ENCODE data around the gene CIPC. TPM values are rescaled to one million over a fixed set of nuclear protein-coding genes. Genes with fewer than 3 reads are reported as not detected.

The CIPC gene
- polyA plus RNA-seq, 6 donors from 2014 or later: 7.8 to 16.3 (median 12.7) TPM

- Mint-ChIP-seq H3K36me3 (no peaks in the 10 kb centered on the region), H3K4me3 (no peak overlapping the region), H3K27ac (no peak overlapping the region), H3K9me3 (no peaks in the 10 kb centered on the region), H3K27me3 (peaks cover 0 to 14% (median 8%) of the 10 kb centered on the region in 3 donors), H3K4me1 (peaks cover 20 to 25% (median 22%) of the 10 kb centered on the region in 3 donors)
- ATAC-seq (ENCODE audit: low read depth in 2 of 2): no peak
- no peak for DNase-seq
These were observed 33.4 kb upstream of the CIPC start for GRCh38 chr14:77064521-77065178.

- H3K27ac Mint-ChIP-seq: peak overlapping the region in 1 of 6 donors; percentile 5
- no peaks in the 10 kb centered on the region for H3K36me3 Mint-ChIP-seq
- ATAC-seq (ENCODE audit: low read depth in 2 of 2) (peak in 1 of 2 donors; percentile 29), DNase-seq (no peak)
- peaks cover 5 to 27% (median 12%) of the 10 kb centered on the region in 3 donors for H3K27me3 Mint-ChIP-seq
- H3K9me3 Mint-ChIP-seq: no peaks in the 10 kb centered on the region
- H3K4me3 Mint-ChIP-seq: peak overlapping the region in 3 of 8 donors; percentile 5 to 51 (median 12)
- H3K4me1 Mint-ChIP-seq: peaks cover 20 to 25% (median 22%) of the 10 kb centered on the region in 3 donors
These were observed 32.0 kb upstream of the CIPC start for GRCh38 chr14:77065851-77066577.

GRCh38 chr14:77066578-77067172 is 31.4 kb upstream of the CIPC start:
- Mint-ChIP-seq H3K36me3 (no peaks in the 10 kb centered on the region), H3K9me3 (no peaks in the 10 kb centered on the region), H3K4me3 (peak overlapping the region in 2 of 8 donors; percentile 25 to 51), H3K4me1 (peaks cover 20 to 25% (median 22%) of the 10 kb centered on the region in 3 donors), H3K27ac (no peak overlapping the region), H3K27me3 (peaks cover 5 to 27% (median 12%) of the 10 kb centered on the region in 3 donors)
- no peak for DNase-seq
- ATAC-seq (ENCODE audit: low read depth in 2 of 2): no peak

GRCh38 chr14:77067632-77068516 is 30.2 kb upstream of the CIPC start:
- ATAC-seq (ENCODE audit: low read depth in 2 of 2): peak; percentile 52 to 66
- Mint-ChIP-seq H3K27ac (no peak overlapping the region), H3K4me1 (peaks cover 20 to 25% (median 22%) of the 10 kb centered on the region in 3 donors), H3K27me3 (peaks cover 5 to 27% (median 12%) of the 10 kb centered on the region in 3 donors), H3K4me3 (no peak overlapping the region), H3K9me3 (no peaks in the 10 kb centered on the region), H3K36me3 (no peaks in the 10 kb centered on the region)
- peak; percentile 37 for DNase-seq

- ATAC-seq (ENCODE audit: low read depth in 2 of 2): no peak
- H3K4me1 Mint-ChIP-seq: peaks cover 20 to 25% (median 20%) of the 10 kb centered on the region in 3 donors
- H3K27ac Mint-ChIP-seq: peak overlapping the region in 1 of 6 donors; percentile 58
- H3K9me3 Mint-ChIP-seq: no peaks in the 10 kb centered on the region
- H3K36me3 Mint-ChIP-seq: no peaks in the 10 kb centered on the region
- peaks cover 5 to 27% (median 12%) of the 10 kb centered on the region in 3 donors for H3K27me3 Mint-ChIP-seq
- H3K4me3 Mint-ChIP-seq: no peak overlapping the region
- DNase-seq: no peak
These were observed 29.4 kb upstream of the CIPC start for GRCh38 chr14:77068517-77069200.

- DNase-seq (no peak), ATAC-seq (ENCODE audit: low read depth in 2 of 2) (no peak)
- H3K4me3 Mint-ChIP-seq: no peak overlapping the region
- H3K36me3 Mint-ChIP-seq: no peaks in the 10 kb centered on the region
- H3K27ac Mint-ChIP-seq: no peak overlapping the region
- no peaks in the 10 kb centered on the region for H3K9me3 Mint-ChIP-seq
- H3K4me1 Mint-ChIP-seq: peaks cover 17 to 25% (median 20%) of the 10 kb centered on the region in 3 donors
- H3K27me3 Mint-ChIP-seq: peaks cover 5 to 27% (median 12%) of the 10 kb centered on the region in 3 donors
These were observed 28.5 kb upstream of the CIPC start for GRCh38 chr14:77069551-77069950.

GRCh38 chr14:77071938-77072388 is 26.1 kb upstream of the CIPC start:
- Mint-ChIP-seq H3K36me3 (no peaks in the 10 kb centered on the region), H3K27ac (peak overlapping the region in 1 of 6 donors; percentile 47), H3K9me3 (no peaks in the 10 kb centered on the region), H3K4me3 (no peak overlapping the region), H3K27me3 (peaks cover 5 to 27% (median 12%) of the 10 kb centered on the region in 3 donors), H3K4me1 (peaks cover 2 to 6% (median 4%) of the 10 kb centered on the region in 3 donors)
- DNase-seq (no peak), ATAC-seq (ENCODE audit: low read depth in 2 of 2) (no peak)

- Mint-ChIP-seq H3K4me3 (no peak overlapping the region), H3K4me1 (no peaks in the 10 kb centered on the region), H3K27me3 (peaks cover 1 to 13% (median 5%) of the 10 kb centered on the region in 3 donors), H3K27ac (peak overlapping the region in 1 of 6 donors; percentile 62), H3K36me3 (peaks cover 0 to 3% of the 10 kb centered on the region in 2 donors), H3K9me3 (peaks cover 0 to 5% (median 4%) of the 10 kb centered on the region in 7 donors)
- DNase-seq: no peak
- ATAC-seq (ENCODE audit: low read depth in 2 of 2): no peak
These were observed 23.1 kb upstream of the CIPC start for GRCh38 chr14:77074969-77075368.

GRCh38 chr14:77076113-77076631 is 21.9 kb upstream of the CIPC start:
- H3K4me3 Mint-ChIP-seq: no peak overlapping the region
- no peak for ATAC-seq (ENCODE audit: low read depth in 2 of 2)

GRCh38 chr14:77077040-77077439 is 21.0 kb upstream of the CIPC start:
- Mint-ChIP-seq H3K36me3 (peaks cover 0 to 7% of the 10 kb centered on the region in 2 donors), H3K4me1 (peaks cover 0 to 5% (median 5%) of the 10 kb centered on the region in 3 donors), H3K4me3 (no peak overlapping the region), H3K9me3 (peaks cover 0 to 9% (median 6%) of the 10 kb centered on the region in 7 donors), H3K27ac (no peak overlapping the region), H3K27me3 (peaks cover 0 to 8% (median 0%) of the 10 kb centered on the region in 3 donors)
- DNase-seq: no peak
- ATAC-seq (ENCODE audit: low read depth in 2 of 2): no peak

More at GRCh38 chr14:77076113-77076631, 21.9 kb upstream of the CIPC start:
- H3K27ac Mint-ChIP-seq: no peak overlapping the region
- H3K27me3 Mint-ChIP-seq: peaks cover 0 to 7% (median 0%) of the 10 kb centered on the region in 3 donors
- H3K9me3 Mint-ChIP-seq: peaks cover 0 to 9% (median 6%) of the 10 kb centered on the region in 7 donors
- no peak for DNase-seq
- H3K4me1 Mint-ChIP-seq: peaks cover 0 to 3% (median 3%) of the 10 kb centered on the region in 3 donors
- H3K36me3 Mint-ChIP-seq: peaks cover 0 to 7% of the 10 kb centered on the region in 2 donors

- H3K27ac Mint-ChIP-seq: no peak overlapping the region
- ATAC-seq (ENCODE audit: low read depth in 2 of 2) (no peak), DNase-seq (no peak)
- H3K4me3 Mint-ChIP-seq: no peak overlapping the region
- peaks cover 0 to 9% (median 6%) of the 10 kb centered on the region in 7 donors for H3K9me3 Mint-ChIP-seq
- peaks cover 0 to 5% (median 5%) of the 10 kb centered on the region in 3 donors for H3K4me1 Mint-ChIP-seq
- H3K27me3 Mint-ChIP-seq: peaks cover 9 to 13% (median 9%) of the 10 kb centered on the region in 3 donors
- H3K36me3 Mint-ChIP-seq: peaks cover 0 to 7% of the 10 kb centered on the region in 2 donors
These were observed 15.7 kb upstream of the CIPC start for GRCh38 chr14:77082356-77082755.

GRCh38 chr14:77083082-77083481 is 15.0 kb upstream of the CIPC start:
- peaks cover 0 to 5% (median 5%) of the 10 kb centered on the region in 3 donors for H3K4me1 Mint-ChIP-seq
- no peak for DNase-seq
- peaks cover 9 to 13% (median 9%) of the 10 kb centered on the region in 3 donors for H3K27me3 Mint-ChIP-seq
- H3K27ac Mint-ChIP-seq: peak overlapping the region in 1 of 6 donors; percentile 4
- H3K36me3 Mint-ChIP-seq: peaks cover 0 to 7% of the 10 kb centered on the region in 2 donors
- H3K4me3 Mint-ChIP-seq: no peak overlapping the region
- H3K9me3 Mint-ChIP-seq: peaks cover 0 to 9% (median 6%) of the 10 kb centered on the region in 7 donors
- ATAC-seq (ENCODE audit: low read depth in 2 of 2): no peak

Data from naive B cell (primary cell).